Retinal pigment epithelial cell (primary cell): ENCODE measurements around the gene AREG.

Experiments used
- DNase-seq: peaks from one replicate; pipeline ENCODE4 v3.0.0-alpha.2; 2010; ENCODE audit warnings: low read depth
- H3K4me3 ChIP-seq: 2 replicates; pipeline ENCODE4 v1.5.1; 2011; ENCODE audit warnings: mild to moderate bottlenecking, low read length, control low read depth, moderate library complexity
- TF ChIP-seq, protein P1 (sequence below): conservative IDR thresholded peaks from 2 replicates; pipeline ENCODE4 v1.5.1; 2011; ENCODE audit warnings: low read depth, low read length, control low read depth, inconsistent platforms

The AREG gene

DNA sequence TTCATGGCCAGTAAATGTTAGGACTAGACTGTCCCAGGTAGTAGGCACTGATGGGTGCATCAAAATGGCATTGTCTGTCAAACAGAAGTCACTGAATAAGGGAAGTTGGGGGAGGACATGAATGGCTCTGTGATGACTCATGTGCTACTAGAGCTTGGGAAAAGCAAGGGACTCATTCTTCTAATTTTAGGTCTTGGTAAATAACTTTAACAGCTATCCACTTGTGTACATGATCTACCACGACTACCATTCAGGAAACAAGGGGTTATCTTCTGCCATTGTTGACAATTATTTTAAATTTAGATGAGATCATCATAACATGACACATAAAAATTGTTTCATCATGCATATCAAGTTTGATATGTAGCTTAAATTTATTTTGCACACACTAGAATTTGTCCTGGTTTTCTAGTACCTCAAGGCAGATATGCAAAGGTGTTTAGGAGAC is 6.3 kb downstream of the AREG start:
- TF ChIP-seq, protein P1, sequence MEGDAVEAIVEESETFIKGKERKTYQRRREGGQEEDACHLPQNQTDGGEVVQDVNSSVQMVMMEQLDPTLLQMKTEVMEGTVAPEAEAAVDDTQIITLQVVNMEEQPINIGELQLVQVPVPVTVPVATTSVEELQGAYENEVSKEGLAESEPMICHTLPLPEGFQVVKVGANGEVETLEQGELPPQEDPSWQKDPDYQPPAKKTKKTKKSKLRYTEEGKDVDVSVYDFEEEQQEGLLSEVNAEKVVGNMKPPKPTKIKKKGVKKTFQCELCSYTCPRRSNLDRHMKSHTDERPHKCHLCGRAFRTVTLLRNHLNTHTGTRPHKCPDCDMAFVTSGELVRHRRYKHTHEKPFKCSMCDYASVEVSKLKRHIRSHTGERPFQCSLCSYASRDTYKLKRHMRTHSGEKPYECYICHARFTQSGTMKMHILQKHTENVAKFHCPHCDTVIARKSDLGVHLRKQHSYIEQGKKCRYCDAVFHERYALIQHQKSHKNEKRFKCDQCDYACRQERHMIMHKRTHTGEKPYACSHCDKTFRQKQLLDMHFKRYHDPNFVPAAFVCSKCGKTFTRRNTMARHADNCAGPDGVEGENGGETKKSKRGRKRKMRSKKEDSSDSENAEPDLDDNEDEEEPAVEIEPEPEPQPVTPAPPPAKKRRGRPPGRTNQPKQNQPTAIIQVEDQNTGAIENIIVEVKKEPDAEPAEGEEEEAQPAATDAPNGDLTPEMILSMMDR, result no peak
- DNase-seq, result no peak
- H3K4me3 ChIP-seq, result no peak overlapping the region

DNA sequence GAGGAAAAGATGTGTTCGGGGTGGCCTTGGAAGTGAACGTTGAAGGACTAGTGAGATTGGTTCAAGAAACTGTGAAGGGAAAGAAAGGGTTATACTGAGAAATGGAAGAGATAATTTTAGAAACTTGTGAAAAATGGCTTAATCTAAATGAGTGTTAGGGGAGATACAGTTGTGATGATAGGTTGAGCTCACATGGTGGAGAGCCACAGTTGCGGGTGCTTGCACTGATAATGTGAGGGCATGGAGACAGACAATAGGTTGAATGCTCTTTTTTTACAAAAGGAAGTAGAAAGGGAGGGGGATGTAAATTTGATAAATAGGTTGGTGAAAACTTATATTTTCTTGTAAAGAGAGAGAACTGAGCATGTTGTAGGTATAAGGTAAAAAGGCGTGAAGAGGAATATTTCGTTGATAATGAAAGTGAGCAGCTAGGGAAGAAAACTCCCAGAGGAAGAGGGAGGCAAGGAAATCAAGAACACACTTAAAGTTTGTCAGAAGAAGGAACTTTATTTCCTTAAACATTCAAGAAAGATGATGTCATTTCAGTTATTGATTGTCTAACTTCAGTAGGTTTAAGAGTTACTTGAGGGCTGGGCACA is 8.2 kb downstream of the AREG start:
- no peak overlapping the region for H3K4me3 ChIP-seq
- DNase-seq, result no peak
- TF ChIP-seq, protein P1, result no peak

DNA sequence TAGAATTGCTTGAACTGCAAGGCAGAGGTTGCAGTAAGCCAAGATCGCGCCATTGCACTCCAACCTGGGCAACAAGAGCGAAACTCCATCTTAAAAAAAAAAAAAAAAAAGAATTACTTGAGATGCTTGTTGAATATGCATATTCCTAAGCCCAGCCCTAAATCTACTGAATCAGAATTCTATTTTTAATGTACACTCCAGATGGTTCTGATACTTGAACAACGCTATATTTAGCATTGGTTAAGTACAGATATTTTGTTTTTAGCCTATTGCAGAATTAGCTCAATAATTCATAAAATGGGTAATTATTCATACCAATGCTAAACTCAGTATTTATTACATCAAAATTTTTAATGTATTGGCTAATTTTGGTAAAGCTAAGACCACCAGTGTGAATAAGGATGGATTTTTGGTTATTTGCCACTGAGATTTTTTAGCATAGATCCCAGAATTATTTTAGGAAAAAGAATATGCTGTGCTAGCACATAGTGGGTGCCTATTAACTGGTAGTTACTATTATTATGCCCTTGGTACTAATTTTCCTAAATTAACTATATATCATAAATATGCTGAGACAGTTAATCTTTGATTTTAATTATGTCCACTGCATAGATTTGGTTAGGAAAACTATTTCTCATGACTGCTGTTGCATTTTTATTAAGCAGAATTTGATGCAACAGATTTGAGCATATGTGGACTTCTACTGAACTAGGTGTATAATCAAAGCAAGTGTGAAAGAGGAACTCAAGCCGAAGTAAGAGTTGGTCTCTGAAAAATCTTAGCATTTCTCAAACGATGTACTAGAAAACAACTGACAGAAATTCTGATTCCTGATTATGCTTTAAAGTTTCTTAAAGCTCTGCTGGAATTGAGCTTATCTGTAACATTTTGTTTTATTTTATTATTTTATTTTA is 9.2 kb downstream of the AREG start:
- DNase-seq, result no peak
- TF ChIP-seq, protein P1, result no peak
- H3K4me3 ChIP-seq, result no peak overlapping the region

DNA sequence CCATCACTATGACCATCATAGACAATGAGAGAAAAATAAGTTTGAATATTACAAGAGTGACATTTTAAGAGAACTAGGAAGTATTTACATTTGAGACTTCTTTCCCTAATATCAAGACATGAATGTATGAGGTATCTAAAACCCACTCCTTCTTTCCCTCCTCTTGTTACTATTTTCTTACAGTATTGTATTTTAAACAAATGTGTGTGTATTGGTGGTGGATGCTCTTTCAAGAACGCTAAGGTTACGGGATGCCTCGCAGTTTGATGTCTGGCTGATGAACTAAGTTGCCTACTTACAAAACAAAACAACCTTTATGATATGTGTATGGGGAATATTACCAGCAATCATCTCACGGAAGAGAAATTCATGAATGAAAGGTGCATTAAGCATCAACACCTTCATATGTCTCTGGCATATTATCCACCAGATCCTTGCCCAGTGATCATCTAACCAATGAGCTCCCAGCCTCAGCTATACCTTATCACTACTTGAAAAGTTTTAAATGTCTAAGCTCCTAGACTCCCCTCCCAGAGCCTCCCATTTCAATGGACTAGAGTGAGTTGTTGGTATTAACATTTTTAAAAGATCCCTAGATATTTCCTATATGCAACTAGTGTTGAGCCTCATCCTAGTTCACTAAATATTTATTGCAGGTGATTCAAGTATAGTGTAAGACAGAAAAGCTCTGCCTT is 10.6 kb downstream of the AREG start:
- TF ChIP-seq, protein P1, result no peak
- no peak for DNase-seq
- H3K4me3 ChIP-seq, result no peak overlapping the region

GRCh38 chr4:74456056-74456744 is 11.3 kb downstream of the AREG start:
- H3K4me3 ChIP-seq, result no peak overlapping the region
- TF ChIP-seq, protein P1, result no peak
- no peak for DNase-seq

DNA sequence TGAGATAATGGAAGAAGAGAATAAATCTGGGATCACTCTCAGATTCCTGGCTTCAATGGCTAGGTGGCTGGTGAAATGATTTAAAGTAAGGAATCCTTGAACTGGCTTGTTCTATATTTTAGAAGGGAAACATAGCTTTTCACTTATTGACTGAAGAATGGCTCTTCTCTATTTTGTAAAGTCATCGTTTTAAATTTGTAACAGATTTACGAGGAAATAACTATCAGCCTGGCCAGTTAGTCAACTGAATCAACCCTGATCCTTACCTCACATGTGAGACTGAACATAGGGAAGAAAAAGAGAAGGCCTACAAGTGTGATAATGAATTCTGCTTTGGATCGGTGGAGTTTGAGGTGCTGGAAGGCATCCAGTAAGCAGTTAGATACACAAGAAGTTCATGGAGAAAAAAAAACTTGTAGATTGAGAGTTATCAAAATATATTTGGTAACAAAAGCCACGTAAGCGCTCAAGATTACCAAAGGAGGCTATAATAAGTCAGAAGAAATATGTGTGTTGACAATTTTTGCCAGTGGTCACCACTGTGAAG is 12.0 kb downstream of the AREG start:
- DNase-seq, result no peak
- TF ChIP-seq, protein P1, result no peak
- H3K4me3 ChIP-seq, result no peak overlapping the region
